Peyer's patch (tissue), 4 donors: Measurements from ENCODE around the gene RPL6.

Source experiments
- POLR2A ChIP-seq, 2 donors: fragments of 450-650 bp; IDR thresholded peaks; one replicate each; pipeline ENCODE4 v1.5.1; 2017; ENCODE audit warnings: antibody characterized with exemption in 2 of 2, mild to moderate bottlenecking in 2 of 2, moderate library complexity in 2 of 2
- TF ChIP-seq, protein P1 (sequence below), 6 experiments: fragments of 450-650 bp in 4 of 6; fragments of 200-600 bp in 2 of 6; sonication (generic) in 1 of 6; IDR thresholded peaks; one replicate each; pipeline ENCODE4 v1.5.1; 2017 to 2019; ENCODE audit warnings: antibody characterized with exemption in 6 of 6, mild to moderate bottlenecking in 3 of 6, moderate library complexity in 1 of 6

DNA sequence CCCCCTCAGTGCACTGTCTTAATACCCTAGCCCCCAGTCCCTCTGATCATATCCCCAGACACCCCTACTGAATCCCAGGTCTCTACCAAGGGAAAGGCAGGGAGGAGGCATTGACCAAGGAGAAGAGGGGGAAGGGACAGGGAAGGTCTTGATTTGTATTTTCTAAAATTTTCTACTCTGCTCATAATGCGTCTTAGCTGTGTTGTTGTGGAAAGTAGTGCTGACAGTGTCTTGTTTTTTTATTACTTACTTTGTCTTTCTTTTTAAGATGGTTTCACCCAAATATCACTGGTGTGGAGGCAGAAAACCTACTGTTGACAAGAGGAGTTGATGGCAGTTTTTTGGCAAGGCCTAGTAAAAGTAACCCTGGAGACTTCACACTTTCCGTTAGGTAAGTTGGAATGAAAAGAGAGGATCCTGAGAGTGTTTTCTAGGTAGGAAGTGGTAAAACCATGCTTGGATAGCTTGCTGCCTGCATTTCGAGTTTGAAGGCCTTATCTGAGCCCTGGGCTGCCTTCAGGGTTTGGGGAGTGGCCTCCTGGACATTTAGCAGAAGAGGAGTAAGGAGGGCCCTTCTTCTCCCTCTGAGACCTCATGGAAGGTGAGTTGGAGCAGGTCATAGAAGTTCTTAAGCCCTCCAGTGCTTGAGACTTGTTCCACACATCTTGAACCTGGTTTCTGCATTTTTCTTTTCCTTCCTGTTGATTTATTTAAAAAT, 36.8 kb upstream of the RPL6 start:
- TF ChIP-seq, protein P1, sequence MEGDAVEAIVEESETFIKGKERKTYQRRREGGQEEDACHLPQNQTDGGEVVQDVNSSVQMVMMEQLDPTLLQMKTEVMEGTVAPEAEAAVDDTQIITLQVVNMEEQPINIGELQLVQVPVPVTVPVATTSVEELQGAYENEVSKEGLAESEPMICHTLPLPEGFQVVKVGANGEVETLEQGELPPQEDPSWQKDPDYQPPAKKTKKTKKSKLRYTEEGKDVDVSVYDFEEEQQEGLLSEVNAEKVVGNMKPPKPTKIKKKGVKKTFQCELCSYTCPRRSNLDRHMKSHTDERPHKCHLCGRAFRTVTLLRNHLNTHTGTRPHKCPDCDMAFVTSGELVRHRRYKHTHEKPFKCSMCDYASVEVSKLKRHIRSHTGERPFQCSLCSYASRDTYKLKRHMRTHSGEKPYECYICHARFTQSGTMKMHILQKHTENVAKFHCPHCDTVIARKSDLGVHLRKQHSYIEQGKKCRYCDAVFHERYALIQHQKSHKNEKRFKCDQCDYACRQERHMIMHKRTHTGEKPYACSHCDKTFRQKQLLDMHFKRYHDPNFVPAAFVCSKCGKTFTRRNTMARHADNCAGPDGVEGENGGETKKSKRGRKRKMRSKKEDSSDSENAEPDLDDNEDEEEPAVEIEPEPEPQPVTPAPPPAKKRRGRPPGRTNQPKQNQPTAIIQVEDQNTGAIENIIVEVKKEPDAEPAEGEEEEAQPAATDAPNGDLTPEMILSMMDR (IDR thresholded peaks at IDR 0.05), result no peak
- no peak for TF ChIP-seq POLR2A (IDR thresholded peaks at IDR 0.05)
